Calu3 (cell line): Measurements from ENCODE around the gene PSMG3. TPM values are rescaled to one million over a fixed set of nuclear protein-coding genes. Genes with fewer than 3 reads are reported as not detected.
A peak's percentile ranks its signal among the peaks of the same experiment; 100 is the strongest.

Experiments
- BruUV-seq: library from RNA; stranded (reverse); fragments of 400-500 nt; replicated peaks from 2 replicates; lab custom pipeline; 2021; lab: Mats Ljungman, UMichigan
- CTCF ChIA-PET: fragments of 300-600 bp; sonication (Branson Sonifier 250); formaldehyde crosslinking; loops from one replicate; lab custom pipeline; 2022; ENCODE audit warnings: antibody characterized with exemption; lab: Charles Lee
- DNase-seq: peaks from one replicate; pipeline ENCODE4 v3.0.0; 2022
- H3K27ac Mint-ChIP-seq: one replicate; pipeline ENCODE4 v1.8.0; 2022; ENCODE audit warnings: mixed read lengths; ENCODE audit not compliant: unreplicated experiment
- H3K27me3 Mint-ChIP-seq: one replicate; pipeline ENCODE4 v1.8.0; 2022; ENCODE audit warnings: mixed read lengths; ENCODE audit not compliant: unreplicated experiment
- H3K36me3 Mint-ChIP-seq: one replicate; pipeline ENCODE4 v1.8.0; 2022; ENCODE audit warnings: mild to moderate bottlenecking, moderate library complexity, mixed read lengths; ENCODE audit not compliant: insufficient read depth, unreplicated experiment
- H3K4me1 Mint-ChIP-seq: one replicate; pipeline ENCODE4 v1.8.0; 2022; ENCODE audit warnings: mild to moderate bottlenecking, low read depth, mixed read lengths; ENCODE audit not compliant: unreplicated experiment
- H3K4me3 Mint-ChIP-seq: one replicate; pipeline ENCODE4 v1.8.0; 2022; ENCODE audit warnings: mild to moderate bottlenecking, low read depth, moderate library complexity, mixed read lengths; ENCODE audit not compliant: unreplicated experiment
- H3K9me3 Mint-ChIP-seq: one replicate; pipeline ENCODE4 v1.8.0; 2022; ENCODE audit warnings: low read depth, mixed read lengths; ENCODE audit not compliant: unreplicated experiment
- intact Hi-C: fragments of 100-400 bp; cut with micrococcal nuclease; formaldehyde crosslinking; loops from one replicate; pipeline ENCODE4 v1.10.0; 2022; ENCODE audit not compliant: unreplicated experiment
- total RNA-seq: library from RNA; stranded (reverse); gene quantifications from 2 replicates; pipeline ENCODE4 v1.2.3, GENCODE V29; 2022
- TF ChIP-seq, protein P1 (sequence below): fragments of 200-600 bp; IDR thresholded peaks from one replicate; pipeline ENCODE4 v1.8.0; 2022; ENCODE audit warnings: antibody characterized with exemption; ENCODE audit not compliant: unreplicated experiment

PSMG3 gene
- total RNA-seq, 1 experiment from 2014 or later, result 64.0 TPM

DNA sequence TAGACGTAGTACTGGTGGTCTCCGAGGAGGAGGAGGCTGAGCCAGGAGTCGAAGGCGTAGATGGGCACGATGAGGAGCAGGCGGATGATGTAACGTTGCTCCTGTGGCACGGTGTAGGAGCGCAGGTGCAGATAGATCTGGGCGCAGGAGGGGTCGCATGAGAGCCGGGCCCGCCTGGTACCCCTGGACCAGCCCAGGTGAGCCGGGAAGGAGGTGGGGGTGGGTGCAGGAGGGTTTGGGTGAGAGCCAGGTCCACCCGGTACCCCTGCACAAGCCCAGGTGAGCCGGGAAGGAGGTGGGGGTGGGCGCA is 19.0 kb downstream of the PSMG3 start:
- TF ChIP-seq, protein P1, sequence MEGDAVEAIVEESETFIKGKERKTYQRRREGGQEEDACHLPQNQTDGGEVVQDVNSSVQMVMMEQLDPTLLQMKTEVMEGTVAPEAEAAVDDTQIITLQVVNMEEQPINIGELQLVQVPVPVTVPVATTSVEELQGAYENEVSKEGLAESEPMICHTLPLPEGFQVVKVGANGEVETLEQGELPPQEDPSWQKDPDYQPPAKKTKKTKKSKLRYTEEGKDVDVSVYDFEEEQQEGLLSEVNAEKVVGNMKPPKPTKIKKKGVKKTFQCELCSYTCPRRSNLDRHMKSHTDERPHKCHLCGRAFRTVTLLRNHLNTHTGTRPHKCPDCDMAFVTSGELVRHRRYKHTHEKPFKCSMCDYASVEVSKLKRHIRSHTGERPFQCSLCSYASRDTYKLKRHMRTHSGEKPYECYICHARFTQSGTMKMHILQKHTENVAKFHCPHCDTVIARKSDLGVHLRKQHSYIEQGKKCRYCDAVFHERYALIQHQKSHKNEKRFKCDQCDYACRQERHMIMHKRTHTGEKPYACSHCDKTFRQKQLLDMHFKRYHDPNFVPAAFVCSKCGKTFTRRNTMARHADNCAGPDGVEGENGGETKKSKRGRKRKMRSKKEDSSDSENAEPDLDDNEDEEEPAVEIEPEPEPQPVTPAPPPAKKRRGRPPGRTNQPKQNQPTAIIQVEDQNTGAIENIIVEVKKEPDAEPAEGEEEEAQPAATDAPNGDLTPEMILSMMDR, result no peak
- Mint-ChIP-seq H3K36me3 (peaks cover 90% of the 10 kb centered on the region), H3K27ac (no peak overlapping the region), H3K4me3 (no peak overlapping the region), H3K27me3 (no peaks in the 10 kb centered on the region), H3K4me1 (peaks cover 35% of the 10 kb centered on the region), H3K9me3 (no peaks in the 10 kb centered on the region)
- no TSS peak for BruUV-seq
- intact Hi-C loops, result no loop called here
- no peak for DNase-seq
- CTCF ChIA-PET, result no interaction called here

DNA sequence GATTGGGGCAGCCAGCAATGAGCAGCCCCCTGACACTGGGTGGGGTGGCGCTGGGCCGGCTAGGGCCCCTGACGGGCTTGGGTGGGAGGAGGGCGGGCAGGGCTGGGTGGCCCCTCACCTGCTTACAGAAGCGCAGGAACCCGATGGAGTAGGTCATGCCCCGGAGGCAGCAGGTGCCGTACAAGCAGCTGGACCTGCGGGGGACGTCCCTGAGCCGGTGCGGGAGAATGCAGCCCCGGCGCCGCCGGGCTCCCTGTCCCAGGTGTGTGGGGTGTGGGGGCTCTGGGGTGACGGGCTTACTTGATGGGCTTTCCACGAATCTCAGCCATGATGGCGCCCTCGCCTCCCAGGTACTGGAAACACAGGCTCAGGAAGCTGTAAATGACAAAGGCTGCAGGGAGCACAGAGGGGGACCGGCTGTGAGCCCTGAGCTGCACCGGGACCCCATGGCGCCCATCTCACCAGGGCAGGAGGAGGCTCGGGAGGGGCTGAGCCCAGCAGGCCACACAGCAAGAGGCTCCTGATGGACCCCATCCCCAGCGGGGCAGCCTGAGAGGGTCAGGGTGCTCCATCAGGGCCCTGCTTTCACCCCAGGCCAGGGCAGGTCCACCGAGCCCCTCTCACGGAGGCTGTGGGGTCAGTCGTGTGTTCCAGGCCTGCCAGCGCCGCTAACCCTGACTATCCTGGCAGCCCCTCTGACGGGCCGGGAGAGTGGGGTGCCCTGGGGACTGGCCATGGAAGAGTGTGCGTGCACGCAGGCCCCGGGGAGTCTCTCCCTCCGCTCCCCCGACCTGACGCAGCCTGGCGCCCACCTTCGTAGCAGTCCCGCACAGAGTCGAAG is 19.6 kb downstream of the PSMG3 start:
- peaks cover 32% of the 10 kb centered on the region for H3K4me1 Mint-ChIP-seq
- intact Hi-C loops, result no loop called here
- H3K36me3 Mint-ChIP-seq, result peaks cover 90% of the 10 kb centered on the region
- no peak for DNase-seq
- H3K27ac Mint-ChIP-seq, result no peak overlapping the region
- no peaks in the 10 kb centered on the region for H3K27me3 Mint-ChIP-seq
- CTCF ChIA-PET, result interaction anchor here (0.6 kb wide), 1 partner anchor 43 kb away, joined by 3 read pairs; no protein-coding TSS in a partner anchor
- no TSS peak for BruUV-seq
- no peaks in the 10 kb centered on the region for H3K9me3 Mint-ChIP-seq
- TF ChIP-seq, protein P1, result no peak
- H3K4me3 Mint-ChIP-seq, result no peak overlapping the region

DNA sequence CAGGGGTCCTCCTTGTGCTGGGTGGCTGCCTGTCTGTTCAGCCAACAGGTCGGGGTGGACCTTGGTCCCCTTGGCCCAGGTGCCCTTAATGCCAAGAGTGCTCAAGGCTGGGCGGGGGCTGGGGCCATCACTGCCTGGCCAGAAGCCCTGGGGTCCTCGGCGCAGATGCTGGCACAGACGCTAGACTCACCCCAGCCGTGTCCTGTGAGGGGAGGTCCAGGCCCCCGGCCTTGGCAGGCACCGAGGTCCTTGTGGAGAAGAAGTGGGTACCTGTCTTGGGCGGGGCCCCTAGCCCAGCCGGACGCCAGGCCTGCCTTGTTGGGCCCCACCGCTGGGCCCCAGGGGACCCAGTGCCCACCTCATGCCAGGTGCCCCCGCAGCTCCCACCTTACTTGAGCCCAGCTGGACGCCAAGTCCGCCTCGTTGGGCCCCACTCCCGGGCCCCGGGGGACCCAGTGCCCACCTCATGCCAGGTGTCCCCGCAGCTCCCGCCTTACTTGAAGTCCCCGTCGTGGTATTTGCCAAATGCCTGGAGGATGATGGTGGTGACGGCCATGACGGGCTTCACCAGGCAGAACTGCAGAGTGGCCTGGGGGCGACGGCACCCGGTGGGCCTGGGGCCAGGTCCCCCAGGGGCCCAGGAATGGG is 20.4 kb downstream of the PSMG3 start:
- no TSS peak for BruUV-seq
- intact Hi-C loops, result no loop called here
- H3K9me3 Mint-ChIP-seq, result no peaks in the 10 kb centered on the region

DNA sequence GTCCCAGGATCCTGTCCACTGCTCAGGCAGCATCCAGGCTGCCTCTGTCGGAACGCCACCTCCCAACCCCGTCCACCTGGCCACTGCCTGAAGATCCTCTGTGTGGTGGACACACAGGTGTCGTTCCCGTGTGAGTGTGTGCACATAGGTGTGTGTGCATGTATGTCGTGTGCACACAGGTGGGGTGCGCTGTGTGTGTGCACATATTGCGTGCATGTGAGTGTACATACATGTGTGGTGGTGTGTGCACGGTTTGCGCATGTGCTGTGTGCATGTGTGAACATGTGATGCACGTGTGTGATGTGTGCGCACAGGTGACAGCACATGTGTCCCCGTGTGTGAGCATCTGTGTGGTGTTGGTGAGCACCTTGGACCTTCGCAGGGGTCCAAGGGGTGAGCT is 20.9 kb downstream of the PSMG3 start:
- no peak for DNase-seq
- TF ChIP-seq, protein P1, result no peak
- no peaks in the 10 kb centered on the region for H3K9me3 Mint-ChIP-seq
- peaks cover 22% of the 10 kb centered on the region for H3K4me1 Mint-ChIP-seq
- H3K4me3 Mint-ChIP-seq, result no peak overlapping the region
- H3K27me3 Mint-ChIP-seq, result no peaks in the 10 kb centered on the region
- CTCF ChIA-PET, result no interaction called here
- H3K36me3 Mint-ChIP-seq, result peaks cover 90% of the 10 kb centered on the region
- no TSS peak for BruUV-seq
- H3K27ac Mint-ChIP-seq, result peak overlapping the region; percentile 45
- intact Hi-C loops, result no loop called here

More for the DNA sequence above, 20.4 kb downstream of the PSMG3 start:
- H3K27ac Mint-ChIP-seq, result peak overlapping the region; percentile 45
- peaks cover 90% of the 10 kb centered on the region for H3K36me3 Mint-ChIP-seq
- no peaks in the 10 kb centered on the region for H3K27me3 Mint-ChIP-seq
- peaks cover 25% of the 10 kb centered on the region for H3K4me1 Mint-ChIP-seq
- DNase-seq, result no peak
- TF ChIP-seq, protein P1, result no peak
- no peak overlapping the region for H3K4me3 Mint-ChIP-seq
- CTCF ChIA-PET, result interaction anchor here (0.6 kb wide), 1 partner anchor 42 kb away, joined by 3 read pairs; no protein-coding TSS in a partner anchor
